ACHN (cell line): ENCODE results near the gene WDFY4.

ENCODE experiments used
- DNase-seq: peaks from one replicate; pipeline ENCODE4 v3.0.0-alpha.2; 2015
- in situ Hi-C: cut with HindIII; loops from 2 replicates; pipeline ENCODE4 v1.10.0; 2017; ENCODE audit warnings: low sequenced_read_pairs, low pct_ligation_motif_present, low pct_unique_long_range_greater_than_20kb

Gene WDFY4

GRCh38 chr10:48731141-48731540 is 46.5 kb downstream of the WDFY4 start:
- DNase-seq = no peak
- in situ Hi-C loops = no loop called here

- no peak for DNase-seq
- in situ Hi-C loops = no loop called here
Observed at GRCh38 chr10:48731654-48732053, 47.0 kb downstream of the WDFY4 start.

- in situ Hi-C loops = no loop called here
- no peak for DNase-seq
Observed at GRCh38 chr10:48733329-48733728, 48.7 kb downstream of the WDFY4 start.

- DNase-seq = no peak
- in situ Hi-C loops = no loop called here
Observed at GRCh38 chr10:48735836-48736390, 51.2 kb downstream of the WDFY4 start.

- in situ Hi-C loops = no loop called here
- no peak for DNase-seq
Observed at GRCh38 chr10:48736596-48736995, 51.9 kb downstream of the WDFY4 start.

- in situ Hi-C loops = no loop called here
- DNase-seq = no peak
Observed at GRCh38 chr10:48737886-48738285, 53.2 kb downstream of the WDFY4 start.

- no peak for DNase-seq
- in situ Hi-C loops = no loop called here
Observed at GRCh38 chr10:48739170-48739569, 54.5 kb downstream of the WDFY4 start.

GRCh38 chr10:48740015-48740707 is 55.5 kb downstream of the WDFY4 start:
- DNase-seq = no peak
- in situ Hi-C loops = no loop called here

- in situ Hi-C loops = no loop called here
- no peak for DNase-seq
Observed at GRCh38 chr10:48740988-48741387, 56.3 kb downstream of the WDFY4 start.

- in situ Hi-C loops = no loop called here
- no peak for DNase-seq
Observed at GRCh38 chr10:48742891-48743860, 58.5 kb downstream of the WDFY4 start.

GRCh38 chr10:48744587-48744986 is 59.9 kb downstream of the WDFY4 start:
- in situ Hi-C loops = no loop called here
- DNase-seq = no peak

- in situ Hi-C loops = no loop called here
- no peak for DNase-seq
Observed at GRCh38 chr10:48745662-48746245, 61.1 kb downstream of the WDFY4 start.

GRCh38 chr10:48748573-48748972 is 63.9 kb downstream of the WDFY4 start:
- in situ Hi-C loops = no loop called here
- DNase-seq = no peak

GRCh38 chr10:48749254-48749787 is 64.6 kb downstream of the WDFY4 start:
- in situ Hi-C loops = no loop called here
- no peak for DNase-seq

- in situ Hi-C loops = no loop called here
- no peak for DNase-seq
Observed at GRCh38 chr10:48750019-48750418, 65.3 kb downstream of the WDFY4 start.

GRCh38 chr10:48750991-48751390 is 66.3 kb downstream of the WDFY4 start:
- in situ Hi-C loops = no loop called here
- DNase-seq = no peak

- in situ Hi-C loops = no loop called here
- DNase-seq = no peak
Observed at GRCh38 chr10:48751730-48752129, 67.1 kb downstream of the WDFY4 start.

- in situ Hi-C loops = no loop called here
- DNase-seq = no peak
Observed at GRCh38 chr10:48758411-48758810, 73.7 kb downstream of the WDFY4 start.
